ENCODE results near the gene TM4SF1.

Gene TM4SF1

GRCh38 chr3:149375501-149376196 lies 1.8 kb downstream of the TM4SF1 start:
- no peak for DNase-seq (ENCODE audit: extremely low read depth in 1 of 2, low read depth in 1 of 2)

DNA sequence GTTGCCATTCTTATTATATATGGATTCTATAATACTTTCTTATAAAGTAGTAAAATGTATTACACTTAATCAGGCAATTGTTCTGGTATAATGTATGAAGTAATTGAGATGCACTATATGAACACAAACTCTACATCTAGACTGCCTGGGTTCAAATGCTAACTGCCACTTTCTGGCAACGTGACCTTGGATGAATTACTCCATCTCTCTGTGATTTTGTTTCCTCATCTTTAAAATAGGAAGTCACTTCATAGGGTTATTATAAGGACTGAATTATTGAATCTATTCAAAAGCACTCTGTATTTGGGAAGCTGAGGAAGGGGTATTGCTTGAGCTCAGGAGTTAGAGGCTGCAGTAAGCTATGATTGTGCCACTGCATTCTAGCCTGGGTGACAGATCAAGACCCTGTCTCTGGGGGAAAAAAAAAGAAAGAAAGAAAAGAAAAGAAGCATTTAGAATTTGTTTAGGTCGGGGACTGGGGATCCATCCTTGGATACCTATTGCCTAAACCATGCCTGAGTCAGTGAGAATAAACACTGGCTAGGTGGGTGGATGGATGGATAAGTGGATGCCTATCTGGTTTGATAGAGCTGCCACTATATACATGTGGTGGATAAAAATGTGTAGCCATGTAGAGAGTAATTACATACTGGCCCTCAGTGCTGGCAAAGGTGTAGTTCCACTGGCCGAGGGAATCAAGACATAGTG lies 2.5 kb downstream of the TM4SF1 start:
- DNase-seq (ENCODE audit: extremely low read depth in 1 of 2, low read depth in 1 of 2) = no peak

- no peak for DNase-seq (ENCODE audit: extremely low read depth in 1 of 2, low read depth in 1 of 2)
These were observed 3.1 kb downstream of the TM4SF1 start for GRCh38 chr3:149374391-149374790.

GRCh38 chr3:149373235-149374125 lies 4.0 kb downstream of the TM4SF1 start:
- DNase-seq (ENCODE audit: extremely low read depth in 1 of 2, low read depth in 1 of 2) = no peak

- no peak for DNase-seq (ENCODE audit: extremely low read depth in 1 of 2, low read depth in 1 of 2)
These were observed 5.7 kb downstream of the TM4SF1 start for GRCh38 chr3:149371723-149372114.

DNA sequence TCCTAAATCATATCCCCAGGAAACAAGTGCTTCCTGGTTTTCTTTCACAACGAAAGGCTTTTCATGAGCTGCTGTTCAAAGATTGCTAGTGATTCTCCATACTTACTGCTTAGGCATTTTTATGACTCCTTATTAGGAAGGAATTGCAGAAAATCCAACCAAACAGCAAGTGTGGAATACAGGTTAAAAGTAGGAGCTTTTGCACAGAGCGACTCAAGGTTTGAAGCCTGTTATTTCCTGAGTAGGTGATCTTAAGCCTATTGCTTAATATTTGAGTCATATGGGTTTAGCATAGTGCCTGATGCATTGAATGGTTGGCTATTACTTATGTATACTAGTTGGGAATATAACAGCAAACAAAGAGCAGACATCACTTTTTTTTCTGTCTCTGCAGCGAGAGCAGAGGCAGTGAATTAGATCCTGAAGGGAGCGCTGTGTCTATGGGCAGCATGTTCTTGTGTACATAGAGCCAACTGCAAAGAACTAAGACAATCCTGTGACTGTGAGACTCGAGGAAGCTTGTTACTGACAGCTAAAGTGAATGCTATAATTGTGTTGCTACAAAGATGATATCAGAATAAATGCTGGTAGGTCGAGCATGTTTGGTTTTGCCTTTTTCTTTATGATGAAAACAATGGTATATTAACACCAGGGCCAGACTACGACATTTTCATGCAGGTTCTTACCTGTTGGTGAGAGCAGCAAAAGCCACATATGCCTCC lies 6.3 kb downstream of the TM4SF1 start:
- no peak for DNase-seq (ENCODE audit: extremely low read depth in 1 of 2, low read depth in 1 of 2)

DNA sequence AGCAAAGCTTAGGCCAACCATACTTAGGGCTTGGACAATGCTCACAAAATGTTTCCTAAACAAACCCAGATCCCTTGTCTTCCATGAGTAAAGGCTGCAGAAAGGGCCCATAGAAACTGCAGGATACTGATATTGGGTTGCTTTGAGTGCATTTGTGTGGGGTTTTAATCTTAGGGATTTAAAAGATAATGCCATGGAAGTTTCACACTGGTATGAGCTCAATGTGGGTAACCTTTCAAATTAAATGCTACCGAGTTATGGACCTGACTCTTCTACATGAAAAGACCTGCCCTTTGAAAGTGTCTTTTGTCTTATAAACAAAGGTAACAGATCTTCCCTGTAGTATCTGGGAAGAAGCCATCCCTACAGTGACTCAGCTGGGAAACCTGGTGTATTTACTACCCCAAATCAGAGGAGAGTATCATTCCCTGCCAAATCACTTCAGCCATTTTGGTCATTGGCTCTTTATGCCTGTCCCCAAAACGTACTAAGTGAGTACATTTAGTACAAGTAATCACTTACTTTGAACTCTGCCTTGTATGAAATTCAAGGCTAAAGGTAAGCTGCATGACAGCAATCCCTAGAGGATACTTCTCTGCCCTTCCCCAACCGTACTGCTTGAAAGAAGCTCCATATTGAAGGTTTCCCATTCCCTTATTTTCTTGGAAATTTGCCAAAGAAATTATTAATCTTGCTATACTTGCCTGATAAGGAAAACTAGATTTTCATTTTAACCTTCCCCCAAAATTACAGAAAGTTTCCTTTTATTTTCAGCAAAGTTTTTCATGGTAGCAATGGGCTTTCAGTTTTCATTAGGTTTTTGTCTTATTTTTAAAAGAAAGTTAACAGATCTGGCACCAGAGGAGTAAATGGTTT lies 7.2 kb downstream of the TM4SF1 start:
- DNase-seq (ENCODE audit: extremely low read depth in 1 of 2, low read depth in 1 of 2) = no peak

GRCh38 chr3:149368674-149369497 lies 8.6 kb downstream of the TM4SF1 start:
- DNase-seq (ENCODE audit: extremely low read depth in 1 of 2, low read depth in 1 of 2) = no peak

DNA sequence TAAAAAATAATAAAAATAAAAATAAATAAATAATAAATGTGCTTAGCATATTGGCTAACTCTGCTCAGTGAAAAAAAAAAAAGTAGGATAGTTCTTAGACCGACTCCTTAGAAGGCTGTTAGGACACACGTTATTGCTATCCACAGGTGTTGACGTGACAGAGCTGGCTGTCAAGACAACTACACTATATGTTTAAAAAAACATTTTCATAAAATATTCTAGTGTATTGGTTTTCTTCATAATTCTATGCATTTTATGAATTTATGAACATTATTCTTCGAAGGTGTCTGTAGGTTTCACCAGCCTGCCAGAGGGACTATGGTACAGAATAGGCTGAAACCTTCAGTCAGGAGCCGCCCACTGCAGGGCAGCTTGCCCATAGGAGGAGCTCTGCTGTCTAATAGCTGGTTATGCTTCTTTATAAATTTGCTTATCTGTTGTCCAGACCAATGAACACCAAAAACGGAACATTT lies 9.2 kb downstream of the TM4SF1 start:
- no peak for DNase-seq (ENCODE audit: extremely low read depth in 1 of 2, low read depth in 1 of 2)

DNA sequence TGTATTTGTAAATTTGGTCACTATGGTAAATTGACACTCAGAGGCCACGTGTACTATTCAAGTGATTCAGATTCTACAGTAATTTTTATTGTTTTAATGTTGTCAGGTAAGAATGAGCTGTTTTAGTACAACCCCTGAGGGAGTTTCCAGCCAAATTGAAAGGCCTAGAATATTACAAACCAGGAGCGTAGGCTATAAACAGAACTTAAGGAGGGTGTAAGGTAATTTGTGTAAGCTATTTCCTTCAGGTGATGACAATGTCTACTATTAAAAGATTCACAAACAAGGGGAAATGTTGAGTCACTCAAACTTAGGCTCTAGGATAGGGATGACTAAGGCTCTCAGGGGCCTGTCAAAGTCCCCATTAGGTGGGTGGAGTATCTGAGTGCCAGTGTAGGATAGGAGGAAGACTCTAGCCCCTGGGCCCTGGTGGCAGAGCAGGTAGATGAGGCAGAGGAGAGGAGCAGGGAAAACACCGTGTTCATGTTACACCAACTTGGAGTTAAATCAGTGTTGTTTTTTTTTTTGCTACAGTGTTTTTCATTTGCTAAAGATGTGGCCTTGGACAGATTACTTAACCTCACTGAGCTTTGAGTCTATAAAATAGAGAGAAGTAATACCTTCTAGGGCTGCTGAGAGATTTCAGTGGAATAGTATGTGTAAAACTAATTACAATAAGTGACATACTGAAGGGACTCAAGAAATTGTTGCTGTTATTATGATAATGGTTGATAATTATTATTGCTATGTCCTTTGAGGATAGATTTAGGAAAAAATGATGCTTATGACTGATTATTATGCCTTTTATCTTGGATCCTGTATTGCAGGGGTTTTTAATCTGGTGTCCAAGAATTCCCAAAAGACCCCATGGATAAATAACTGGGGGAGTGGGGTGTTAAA lies 10.3 kb downstream of the TM4SF1 start:
- no peak for DNase-seq (ENCODE audit: extremely low read depth in 1 of 2, low read depth in 1 of 2)

DNA sequence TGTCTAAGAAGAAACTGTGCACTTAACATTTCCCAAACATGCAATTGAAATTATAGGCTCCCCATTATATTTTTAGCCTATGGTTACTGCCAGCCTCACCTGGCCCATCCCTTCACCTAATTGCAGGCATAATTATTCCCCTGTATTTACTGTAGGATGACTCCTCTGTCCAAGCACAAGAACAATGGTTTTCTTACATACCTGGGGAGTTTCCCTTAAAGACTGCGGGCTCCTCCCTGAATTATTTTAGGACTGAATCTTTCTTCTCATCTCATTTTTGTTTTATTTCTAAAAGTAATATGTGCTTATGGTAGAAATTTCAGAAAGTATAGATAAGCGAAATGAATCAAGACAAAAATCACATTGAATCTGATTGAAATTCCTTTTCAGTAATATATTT lies 11.4 kb downstream of the TM4SF1 start:
- DNase-seq (ENCODE audit: extremely low read depth in 1 of 2, low read depth in 1 of 2) = no peak

GRCh38 chr3:149364624-149365023 lies 12.8 kb downstream of the TM4SF1 start:
- no peak for DNase-seq (ENCODE audit: extremely low read depth in 1 of 2, low read depth in 1 of 2)

DNA sequence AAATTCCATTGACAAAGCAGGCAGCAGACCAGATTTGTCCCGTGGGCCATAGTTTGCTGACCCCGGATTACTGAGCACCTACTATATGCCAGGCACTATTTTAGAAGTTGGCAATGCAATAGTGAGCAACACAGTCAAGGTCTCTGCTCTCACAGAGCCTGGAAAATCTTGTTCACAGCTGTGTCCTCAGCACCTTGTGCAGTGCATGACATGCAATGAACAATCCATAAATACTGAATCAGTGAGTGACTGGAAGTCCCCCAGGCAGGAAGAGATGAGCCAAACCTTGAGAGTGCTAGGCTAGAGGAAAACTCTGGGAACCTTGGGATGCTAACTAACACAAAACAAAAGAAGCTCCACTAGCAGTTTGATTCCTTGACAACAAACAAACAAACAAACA lies 14.4 kb downstream of the TM4SF1 start:
- no peak for DNase-seq (ENCODE audit: extremely low read depth in 1 of 2, low read depth in 1 of 2)

GRCh38 chr3:149362366-149362765 lies 15.1 kb downstream of the TM4SF1 start:
- DNase-seq (ENCODE audit: extremely low read depth in 1 of 2, low read depth in 1 of 2) = no peak

DNA sequence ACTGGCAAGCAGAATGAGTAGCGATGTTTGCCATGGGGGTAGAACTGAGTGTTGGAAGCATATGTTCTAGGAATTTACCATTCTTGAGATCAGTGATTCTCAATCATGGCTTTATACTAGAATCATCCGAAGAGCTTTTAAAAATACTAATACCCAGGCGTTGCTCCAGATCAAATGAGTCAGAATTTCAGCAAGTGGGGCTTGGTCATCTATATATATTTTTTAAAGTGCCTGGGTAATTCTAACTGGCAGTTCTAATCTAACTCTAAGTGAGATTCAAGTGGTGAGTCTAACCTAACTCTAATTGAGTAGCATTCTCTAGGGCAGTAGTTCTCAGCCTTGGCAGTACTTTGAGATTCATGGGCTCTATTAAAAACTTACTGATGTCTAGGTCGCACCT lies 20.8 kb downstream of the TM4SF1 start:
- no peak for DNase-seq (ENCODE audit: extremely low read depth in 1 of 2, low read depth in 1 of 2)

GRCh38 chr3:149356044-149356592 lies 21.3 kb downstream of the TM4SF1 start:
- no peak for DNase-seq (ENCODE audit: extremely low read depth in 1 of 2, low read depth in 1 of 2)

GRCh38 chr3:149353581-149354184 lies 23.8 kb downstream of the TM4SF1 start:
- no peak for DNase-seq (ENCODE audit: extremely low read depth in 1 of 2, low read depth in 1 of 2)
